HL-60 (cell line): Measurements from ENCODE around the gene RNF180.

Source experiments
- GABPA ChIP-seq: IDR thresholded peaks from 2 replicates; pipeline ENCODE4 v1.6.1; 2012; ENCODE audit warnings: low read depth
- TF ChIP-seq, protein P1 (sequence below): IDR thresholded peaks from one replicate; pipeline ENCODE4 v1.5.1; 2011; ENCODE audit warnings: low read length, control low read depth, inconsistent platforms; ENCODE audit not compliant: insufficient read depth

DNA sequence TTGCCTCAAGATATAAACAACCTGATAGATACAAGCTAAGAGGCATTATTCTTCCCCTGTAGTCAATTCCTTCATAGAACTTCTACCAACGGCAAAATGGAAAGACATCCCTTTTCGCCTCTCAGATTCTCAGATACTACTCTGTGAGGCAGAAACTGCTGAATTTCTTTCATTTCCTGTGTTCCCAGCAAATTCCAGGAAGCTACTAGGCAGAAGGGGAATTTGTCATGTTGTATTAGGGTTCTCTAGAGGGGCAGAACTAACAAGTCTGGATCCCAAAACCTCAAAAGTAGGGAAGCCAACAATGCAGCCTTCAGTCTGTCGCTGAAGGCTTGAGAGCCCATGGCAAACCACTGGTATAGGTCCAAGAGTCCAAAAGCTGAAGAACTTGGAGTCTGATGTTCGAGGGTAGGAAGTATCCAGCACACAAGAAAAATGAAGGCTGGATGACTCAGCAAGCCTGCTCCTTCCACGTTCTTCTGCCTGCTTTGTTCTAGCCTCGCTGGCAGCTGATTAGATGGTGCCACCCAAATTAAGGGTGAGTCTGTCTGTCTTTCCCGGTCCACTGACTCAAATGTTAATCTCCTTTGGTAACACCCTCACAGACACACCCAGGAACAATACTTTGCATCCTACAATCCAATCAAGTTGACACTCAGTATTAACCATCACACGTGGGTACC, 15.2 kb downstream of the RNF180 start:
- TF ChIP-seq GABPA: no peak
- TF ChIP-seq, protein P1, sequence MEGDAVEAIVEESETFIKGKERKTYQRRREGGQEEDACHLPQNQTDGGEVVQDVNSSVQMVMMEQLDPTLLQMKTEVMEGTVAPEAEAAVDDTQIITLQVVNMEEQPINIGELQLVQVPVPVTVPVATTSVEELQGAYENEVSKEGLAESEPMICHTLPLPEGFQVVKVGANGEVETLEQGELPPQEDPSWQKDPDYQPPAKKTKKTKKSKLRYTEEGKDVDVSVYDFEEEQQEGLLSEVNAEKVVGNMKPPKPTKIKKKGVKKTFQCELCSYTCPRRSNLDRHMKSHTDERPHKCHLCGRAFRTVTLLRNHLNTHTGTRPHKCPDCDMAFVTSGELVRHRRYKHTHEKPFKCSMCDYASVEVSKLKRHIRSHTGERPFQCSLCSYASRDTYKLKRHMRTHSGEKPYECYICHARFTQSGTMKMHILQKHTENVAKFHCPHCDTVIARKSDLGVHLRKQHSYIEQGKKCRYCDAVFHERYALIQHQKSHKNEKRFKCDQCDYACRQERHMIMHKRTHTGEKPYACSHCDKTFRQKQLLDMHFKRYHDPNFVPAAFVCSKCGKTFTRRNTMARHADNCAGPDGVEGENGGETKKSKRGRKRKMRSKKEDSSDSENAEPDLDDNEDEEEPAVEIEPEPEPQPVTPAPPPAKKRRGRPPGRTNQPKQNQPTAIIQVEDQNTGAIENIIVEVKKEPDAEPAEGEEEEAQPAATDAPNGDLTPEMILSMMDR: no peak
